Type B pancreatic cell (in vitro differentiated cells): ENCODE data around the gene DOLPP1. TPM values are rescaled to one million over a fixed set of nuclear protein-coding genes. Genes with fewer than 3 reads are reported as not detected.

Source experiments
- DNase-seq: peaks from one replicate; pipeline ENCODE4 v3.0.0; 2021; ENCODE audit warnings: mixed read lengths; ENCODE audit not compliant: unreplicated experiment; ENCODE audit errors: extremely low spot score
- H3K27ac Mint-ChIP-seq: 2 replicates; pipeline ENCODE4 v1.8.0; 2021; ENCODE audit warnings: mild to moderate bottlenecking, mixed read lengths
- H3K27me3 Mint-ChIP-seq: 2 replicates; pipeline ENCODE4 v1.8.0; 2021; ENCODE audit warnings: mixed read lengths
- H3K36me3 Mint-ChIP-seq: 2 replicates; pipeline ENCODE4 v1.8.0; 2021; ENCODE audit warnings: mixed read lengths
- H3K4me1 Mint-ChIP-seq: one replicate; pipeline ENCODE4 v1.8.0; 2021; ENCODE audit warnings: mixed read lengths; ENCODE audit not compliant: unreplicated experiment
- H3K4me3 Mint-ChIP-seq: 2 replicates; pipeline ENCODE4 v1.8.0; 2021; ENCODE audit warnings: mild to moderate bottlenecking, mixed read lengths
- H3K9me3 Mint-ChIP-seq: 2 replicates; pipeline ENCODE4 v1.8.0; 2021; ENCODE audit warnings: mixed read lengths
- total RNA-seq: library from RNA; stranded (reverse); gene quantifications from 2 replicates; pipeline ENCODE4 v1.2.1, GENCODE V29; 2021; ENCODE audit warnings: low replicate concordance
- TF ChIP-seq, protein P1 (sequence below): fragments of 200-600 bp; sonication (generic); conservative IDR thresholded peaks from 2 replicates; pipeline ENCODE4 v1.5.0; 2021; ENCODE audit warnings: antibody characterized with exemption, mild to moderate bottlenecking

DOLPP1 gene
- total RNA-seq, 1 donor from 2014 or later = 21.1 TPM

DNA sequence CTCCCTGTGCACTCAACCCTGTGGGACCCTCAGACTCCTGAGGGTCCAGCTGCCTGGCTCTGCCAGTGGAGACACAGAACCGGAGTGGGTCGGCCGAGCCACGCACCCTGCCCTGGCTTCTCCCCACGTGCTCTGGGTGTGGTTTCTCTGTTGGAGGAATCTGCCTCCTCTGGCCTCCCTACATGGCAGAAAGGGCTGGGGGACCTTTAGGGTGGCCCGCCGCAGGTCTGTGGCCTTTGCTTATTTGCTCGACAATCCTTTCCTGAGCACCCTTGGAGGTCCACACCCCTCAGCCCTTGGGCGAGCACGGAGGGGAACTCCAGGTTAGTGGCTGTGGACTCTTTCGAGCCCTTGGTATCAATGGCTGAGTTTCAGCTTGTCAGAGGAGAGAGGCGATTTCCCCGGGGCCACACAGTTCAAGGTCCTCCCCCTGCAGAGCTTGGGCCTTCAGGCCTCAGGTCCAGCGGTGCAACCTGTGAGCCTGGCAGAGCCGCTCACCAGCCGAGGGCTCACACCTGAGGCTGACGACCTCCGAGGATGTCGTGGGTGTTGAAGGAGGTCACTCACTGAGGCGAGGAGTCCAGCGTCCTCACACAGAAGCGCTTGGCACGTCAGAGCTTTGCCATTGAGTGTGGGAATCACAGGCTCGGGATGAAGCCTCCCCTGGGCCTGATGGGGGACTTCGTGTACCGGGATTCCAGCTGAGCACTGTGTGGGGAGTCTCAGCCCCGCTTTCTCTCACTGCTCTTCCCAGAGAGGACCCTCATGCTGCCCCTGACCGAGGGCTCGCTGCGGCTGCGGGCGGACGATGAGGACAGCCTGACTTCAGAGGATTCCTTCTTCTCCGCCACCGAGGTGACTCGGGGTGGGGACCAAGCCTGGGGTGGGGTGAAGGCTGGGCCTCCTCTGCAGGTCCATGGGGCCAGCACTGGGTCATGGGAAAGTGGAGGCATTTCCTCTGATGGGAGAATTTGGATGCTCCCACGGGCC lies 20.8 kb upstream of the DOLPP1 start:
- DNase-seq = no peak
- no peaks in the 10 kb centered on the region for H3K27me3 Mint-ChIP-seq
- no peaks in the 10 kb centered on the region for H3K9me3 Mint-ChIP-seq
- H3K4me3 Mint-ChIP-seq = no peak overlapping the region
- TF ChIP-seq, protein P1, sequence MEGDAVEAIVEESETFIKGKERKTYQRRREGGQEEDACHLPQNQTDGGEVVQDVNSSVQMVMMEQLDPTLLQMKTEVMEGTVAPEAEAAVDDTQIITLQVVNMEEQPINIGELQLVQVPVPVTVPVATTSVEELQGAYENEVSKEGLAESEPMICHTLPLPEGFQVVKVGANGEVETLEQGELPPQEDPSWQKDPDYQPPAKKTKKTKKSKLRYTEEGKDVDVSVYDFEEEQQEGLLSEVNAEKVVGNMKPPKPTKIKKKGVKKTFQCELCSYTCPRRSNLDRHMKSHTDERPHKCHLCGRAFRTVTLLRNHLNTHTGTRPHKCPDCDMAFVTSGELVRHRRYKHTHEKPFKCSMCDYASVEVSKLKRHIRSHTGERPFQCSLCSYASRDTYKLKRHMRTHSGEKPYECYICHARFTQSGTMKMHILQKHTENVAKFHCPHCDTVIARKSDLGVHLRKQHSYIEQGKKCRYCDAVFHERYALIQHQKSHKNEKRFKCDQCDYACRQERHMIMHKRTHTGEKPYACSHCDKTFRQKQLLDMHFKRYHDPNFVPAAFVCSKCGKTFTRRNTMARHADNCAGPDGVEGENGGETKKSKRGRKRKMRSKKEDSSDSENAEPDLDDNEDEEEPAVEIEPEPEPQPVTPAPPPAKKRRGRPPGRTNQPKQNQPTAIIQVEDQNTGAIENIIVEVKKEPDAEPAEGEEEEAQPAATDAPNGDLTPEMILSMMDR = no peak
- H3K4me1 Mint-ChIP-seq = no peaks in the 10 kb centered on the region
- peaks cover 6% of the 10 kb centered on the region for H3K36me3 Mint-ChIP-seq
- H3K27ac Mint-ChIP-seq = no peak overlapping the region

- peaks cover 10% of the 10 kb centered on the region for H3K36me3 Mint-ChIP-seq
- TF ChIP-seq, protein P1 = no peak
- DNase-seq = no peak
Measured at GRCh38 chr9:129060991-129061390, 19.9 kb upstream of the DOLPP1 start.

DNA sequence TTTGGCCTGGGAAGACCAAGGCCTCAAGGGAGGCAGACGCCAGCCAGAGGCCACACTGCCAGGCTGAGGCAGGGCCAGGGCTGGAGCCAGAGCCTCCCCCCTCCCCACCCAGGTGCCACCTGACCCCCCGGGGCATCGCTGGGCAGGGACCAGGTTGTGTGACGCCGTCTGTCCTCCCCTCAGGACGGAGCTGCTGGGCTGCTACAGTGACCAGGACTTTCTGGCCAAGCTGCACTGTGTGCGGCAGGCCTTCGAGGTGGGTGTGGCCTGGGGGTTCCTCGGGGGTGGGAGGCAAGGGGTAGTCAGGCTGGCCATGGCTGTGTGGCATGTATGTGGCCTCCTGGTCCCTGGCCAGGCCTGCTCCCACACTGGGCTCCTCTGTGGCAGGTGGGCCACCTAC lies 17.9 kb upstream of the DOLPP1 start:
- Mint-ChIP-seq H3K4me1 (no peaks in the 10 kb centered on the region), H3K27ac (no peak overlapping the region), H3K4me3 (no peak overlapping the region), H3K9me3 (no peaks in the 10 kb centered on the region), H3K36me3 (peaks cover 7% of the 10 kb centered on the region), H3K27me3 (no peaks in the 10 kb centered on the region)
- TF ChIP-seq, protein P1 = no peak
- DNase-seq = no peak

More at GRCh38 chr9:129060991-129061390, 19.9 kb upstream of the DOLPP1 start:
- Mint-ChIP-seq H3K4me1 (no peaks in the 10 kb centered on the region), H3K9me3 (no peaks in the 10 kb centered on the region), H3K27ac (no peak overlapping the region), H3K27me3 (no peaks in the 10 kb centered on the region), H3K4me3 (no peak overlapping the region)

DNA sequence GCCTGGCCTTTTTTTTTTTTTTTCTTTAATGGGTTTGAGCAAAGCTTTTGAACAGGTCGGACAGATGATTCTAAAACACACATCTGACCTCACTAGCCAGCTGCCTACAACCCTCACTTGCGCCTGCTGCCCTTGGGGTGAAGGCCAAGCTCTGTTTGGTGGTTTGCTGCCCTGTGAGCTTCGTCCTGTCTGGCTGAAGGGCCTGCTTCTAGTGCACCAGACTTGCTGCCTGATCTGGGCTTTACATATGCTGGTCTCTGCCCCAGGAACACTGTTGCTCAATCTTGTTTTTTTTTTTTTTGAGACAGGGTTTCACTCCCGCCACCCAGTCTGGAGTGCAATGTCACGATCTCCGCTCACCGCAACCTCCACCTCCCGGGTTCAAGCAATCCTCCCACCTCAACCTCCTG lies 16.4 kb upstream of the DOLPP1 start:
- H3K4me3 Mint-ChIP-seq = no peak overlapping the region
- DNase-seq = no peak
- no peaks in the 10 kb centered on the region for H3K9me3 Mint-ChIP-seq
- H3K4me1 Mint-ChIP-seq = no peaks in the 10 kb centered on the region
- no peak overlapping the region for H3K27ac Mint-ChIP-seq
- TF ChIP-seq, protein P1 = no peak
- no peaks in the 10 kb centered on the region for H3K27me3 Mint-ChIP-seq
- H3K36me3 Mint-ChIP-seq = peaks cover 7% of the 10 kb centered on the region

DNA sequence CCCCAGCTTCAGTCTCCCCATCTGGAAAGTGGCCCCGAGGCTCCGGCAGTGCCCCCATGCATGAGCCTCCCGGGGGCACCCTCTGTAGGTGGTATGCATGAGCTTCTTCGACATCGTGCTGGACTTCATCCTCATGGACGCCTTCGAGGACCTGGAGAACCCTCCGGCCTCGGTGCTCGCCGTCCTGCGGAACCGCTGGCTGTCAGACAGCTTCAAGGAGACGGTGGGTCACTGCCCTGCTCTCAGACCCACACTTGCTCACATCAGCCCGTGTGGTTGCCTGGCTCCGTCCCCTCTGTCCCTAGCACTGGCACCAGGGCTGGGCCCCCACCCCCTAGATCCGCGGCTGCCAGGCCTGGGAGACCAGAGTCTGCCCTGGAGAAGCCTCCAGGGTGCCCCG lies 12.8 kb upstream of the DOLPP1 start:
- Mint-ChIP-seq H3K36me3 (peaks cover 5% of the 10 kb centered on the region), H3K4me1 (no peaks in the 10 kb centered on the region), H3K27ac (no peak overlapping the region), H3K27me3 (no peaks in the 10 kb centered on the region), H3K9me3 (no peaks in the 10 kb centered on the region), H3K4me3 (no peak overlapping the region)
- no peak for DNase-seq
- TF ChIP-seq, protein P1 = no peak
